SJSA1 (cell line): ENCODE data around the gene CXorf65. TPM values are rescaled to one million over a fixed set of nuclear protein-coding genes. Genes with fewer than 3 reads are reported as not detected.

Source experiments
- DNase-seq, 2 experiments: peaks; one replicate each; pipeline ENCODE4 v3.0.0-alpha.2; 2015 to 2020; ENCODE audit warnings: low spot score in 2 of 2, low read depth in 1 of 2
- H3K27ac ChIP-seq: fragments of 250-450 bp; sonication (Bioruptor Pico); 2 replicates; pipeline ENCODE4 v1.5.1; 2020; ENCODE audit warnings: mild to moderate bottlenecking, moderate library complexity
- H3K27me3 ChIP-seq: fragments of 250-450 bp; sonication (Bioruptor Pico); replicated peaks from 2 replicates; pipeline ENCODE4 v1.5.1; 2020; ENCODE audit warnings: mild to moderate bottlenecking, moderate library complexity
- H3K36me3 ChIP-seq: fragments of 250-450 bp; sonication (Bioruptor Pico); 2 replicates; pipeline ENCODE4 v1.5.1; 2020; ENCODE audit warnings: mild to moderate bottlenecking
- H3K4me1 ChIP-seq: fragments of 250-450 bp; sonication (Bioruptor Pico); replicated peaks from 2 replicates; pipeline ENCODE4 v1.6.1; 2021; ENCODE audit warnings: mild to moderate bottlenecking
- H3K4me3 ChIP-seq: fragments of 250-450 bp; sonication (Bioruptor Pico); 2 replicates; pipeline ENCODE4 v1.5.1; 2020; ENCODE audit warnings: mild to moderate bottlenecking
- H3K9me3 ChIP-seq: fragments of 250-450 bp; sonication (Bioruptor Pico); replicated peaks from 2 replicates; pipeline ENCODE4 v1.5.1; 2020; ENCODE audit warnings: mild to moderate bottlenecking
- total RNA-seq: library from RNA; depleted of rRNA; stranded (reverse); fragments of >200 nt; shearing (Covaris generic); gene quantifications from 2 replicates; pipeline ENCODE4 v1.2.3, GENCODE V29; 2014; rRNA removed

Gene CXorf65
- total RNA-seq, 1 experiment from 2014 or later: not detected

GRCh38 chrX:71067712-71068043 lies 38.9 kb downstream of the CXorf65 start:
- Histone ChIP-seq H3K36me3 (no peaks in the 10 kb centered on the region), H3K4me1 (0 out of 2 replicates have a peak, but pooled peaks cover 11% of the 10 kb centered on the region), H3K27me3 (no peaks in the 10 kb centered on the region; the same call in 1 of the 2 replicates), H3K4me3 (peak overlapping the region; percentile 61), H3K27ac (peak overlapping the region; percentile 63), H3K9me3 (no peaks in the 10 kb centered on the region)
- peak in 1 of 2 experiments; percentile 24 for DNase-seq

- H3K4me3 ChIP-seq: peak overlapping the region; percentile 61
- no peaks in the 10 kb centered on the region for H3K9me3 ChIP-seq
- no peak for DNase-seq
- H3K27me3 ChIP-seq: no peaks in the 10 kb centered on the region; the same call in 1 of the 2 replicates
- H3K27ac ChIP-seq: no peak overlapping the region; the same call in 1 of the 2 replicates
- H3K4me1 ChIP-seq: 0 out of 2 replicates have a peak, but pooled peaks cover 11% of the 10 kb centered on the region
- H3K36me3 ChIP-seq: no peaks in the 10 kb centered on the region; the same call in 1 of the 2 replicates
Measured at GRCh38 chrX:71067089-71067488, 39.5 kb downstream of the CXorf65 start.

DNA sequence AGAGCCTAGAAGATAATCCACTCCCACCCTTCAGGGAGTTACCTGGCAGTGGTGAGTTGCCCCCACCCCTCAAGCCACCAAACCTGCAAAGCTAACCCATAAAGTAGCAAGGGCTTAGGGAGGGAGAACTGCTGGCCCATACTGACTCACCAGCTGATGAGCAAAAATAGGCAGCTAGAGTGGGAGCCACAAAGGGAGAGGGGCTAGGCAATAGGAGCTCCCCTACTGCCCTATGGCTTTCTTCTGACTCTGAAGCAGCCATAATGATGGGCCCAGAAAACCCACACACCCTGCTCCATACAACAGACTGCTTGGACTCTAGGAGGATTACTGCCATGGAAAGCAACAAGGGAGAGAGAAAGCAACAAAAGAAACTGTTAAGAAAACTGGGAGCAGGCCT lies 46.4 kb downstream of the CXorf65 start:
- Histone ChIP-seq H3K27ac (no peak overlapping the region), H3K9me3 (no peaks in the 10 kb centered on the region), H3K36me3 (peaks cover 10% of the 10 kb centered on the region; the same call in 1 of the 2 replicates), H3K4me1 (peaks cover 12% of the 10 kb centered on the region), H3K27me3 (no peaks in the 10 kb centered on the region), H3K4me3 (no peak overlapping the region)
- DNase-seq: no peak

DNA sequence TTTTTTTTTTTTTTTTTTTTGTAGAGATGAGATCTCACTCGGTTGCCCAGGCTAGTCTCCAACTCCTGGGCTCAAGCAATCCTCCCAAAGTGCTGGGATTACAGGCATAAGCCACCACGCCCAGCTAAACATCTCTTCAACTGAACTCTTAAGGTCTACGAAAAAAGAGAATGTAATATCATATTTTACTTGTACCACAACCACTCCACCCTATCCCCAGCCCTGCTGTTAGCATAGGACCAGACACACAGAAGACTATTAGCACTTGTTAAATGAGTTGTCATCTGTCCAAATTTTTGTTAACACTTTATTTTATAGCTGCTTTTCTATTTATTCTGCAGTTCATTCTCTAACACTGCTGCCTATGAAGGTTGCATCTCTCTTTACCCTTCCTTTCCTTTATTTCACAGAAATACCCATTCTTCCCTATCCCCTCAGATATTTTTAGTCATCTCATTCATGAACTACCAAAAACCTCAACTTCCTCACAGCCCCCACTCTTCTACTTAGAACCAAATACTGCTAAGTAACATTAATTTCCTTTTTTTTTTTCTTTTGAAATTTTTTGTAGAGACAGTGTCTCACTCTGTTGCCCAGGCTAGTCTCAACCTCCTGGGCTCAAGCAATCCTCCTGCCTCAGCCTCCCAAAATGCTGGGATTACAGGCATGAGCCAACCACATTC lies 48.6 kb downstream of the CXorf65 start:
- H3K4me1 ChIP-seq: peaks cover 12% of the 10 kb centered on the region
- H3K27me3 ChIP-seq: no peaks in the 10 kb centered on the region
- no peak overlapping the region for H3K27ac ChIP-seq
- H3K4me3 ChIP-seq: no peak overlapping the region
- H3K36me3 ChIP-seq: peaks cover 10% of the 10 kb centered on the region; the same call in 1 of the 2 replicates
- no peaks in the 10 kb centered on the region for H3K9me3 ChIP-seq
- no peak for DNase-seq

- peaks cover 8% of the 10 kb centered on the region; the same call in 1 of the 2 replicates for H3K36me3 ChIP-seq
- DNase-seq: no peak
- no peaks in the 10 kb centered on the region for H3K27me3 ChIP-seq
- H3K4me1 ChIP-seq: peaks cover 12% of the 10 kb centered on the region
- peak overlapping the region; percentile 45 for H3K27ac ChIP-seq
- H3K4me3 ChIP-seq: no peak overlapping the region
- no peaks in the 10 kb centered on the region for H3K9me3 ChIP-seq
Measured at GRCh38 chrX:71056867-71057266, 49.7 kb downstream of the CXorf65 start.

Other genes with a start within 250 kb of the CXorf65 start
- gene TEX11, start 198.0 kb downstream of the CXorf65 start, total RNA-seq: 30.2 and 41.4 TPM in 2 replicates
- 0.11 TPM in 1 of 2 replicates, not detected in the other for gene SLC7A3, start 175.6 kb downstream of the CXorf65 start, total RNA-seq
- 50.8 and 56.2 TPM in 2 replicates for gene SNX12, start 38.4 kb downstream of the CXorf65 start, total RNA-seq
- not detected in 2 replicates for gene FOXO4, start 10.9 kb downstream of the CXorf65 start, total RNA-seq
- gene IL2RG, start 4.8 kb upstream of the CXorf65 start, total RNA-seq: not detected in 2 replicates
- gene MED12, start 11.9 kb upstream of the CXorf65 start, total RNA-seq: not detected in 2 replicates
- gene NLGN3, start 38.1 kb upstream of the CXorf65 start, total RNA-seq: not detected in 2 replicates
- gene GJB1, start 116.5 kb upstream of the CXorf65 start, total RNA-seq: not detected in 2 replicates
- 12.2 and 14.6 TPM in 2 replicates for gene ZMYM3, start 147.4 kb upstream of the CXorf65 start, total RNA-seq
- gene NONO, start 176.9 kb upstream of the CXorf65 start, total RNA-seq: 366 and 510 TPM in 2 replicates
- 0.74 TPM in 1 of 2 replicates, not detected in the other for gene ITGB1BP2, start 195.0 kb upstream of the CXorf65 start, total RNA-seq